ENCODE data around the gene TNF.

The TNF gene

GRCh38 chr6:31533455-31533841 is 41.9 kb upstream of the TNF start:
- TF ChIP-seq ZNF202 (tag by site-specific recombination; IDR thresholded peaks at IDR 0.05; ENCODE audit: borderline replicate concordance), result no peak
- Histone ChIP-seq H3K4me1 (ENCODE audit: control insufficient read depth, insufficient read depth, low read length) (no peaks in the 10 kb centered on the region), H3K9me3 (ENCODE audit: control insufficient read depth, insufficient read depth, low read depth, low read length) (no peaks in the 10 kb centered on the region), H3K4me3 (ENCODE audit: low read depth, low read length) (no peak overlapping the region), H3K36me3 (ENCODE audit: control insufficient read depth in 2 of 2, insufficient read depth in 1 of 2, low read length in 2 of 2) (peaks cover 76 to 94% of the 10 kb centered on the region in 2 experiments), H3K27ac (ENCODE audit: extremely low read depth, low read depth, low read length) (peak overlapping the region; percentile 4)
- POLR2A ChIA-PET, result interaction anchor here (0.8 kb wide), 1 partner anchor 9 kb away, joined by 3 read pairs; the partner anchor contains the start of gene DDX39B
- CTCF ChIA-PET, result interaction anchor here (1.0 kb wide), 1 partner anchor 13 kb away, joined by 3 read pairs; no protein-coding TSS in a partner anchor

- no peak overlapping the region for H3K4me3 ChIP-seq (ENCODE audit: low read depth, low read length)
- H3K4me1 ChIP-seq (ENCODE audit: control insufficient read depth, insufficient read depth, low read length), result peaks cover 5% of the 10 kb centered on the region
- peaks cover 82 to 98% of the 10 kb centered on the region in 2 experiments for H3K36me3 ChIP-seq (ENCODE audit: control insufficient read depth in 2 of 2, insufficient read depth in 1 of 2, low read length in 2 of 2)
- no peak overlapping the region for H3K27ac ChIP-seq (ENCODE audit: extremely low read depth, low read depth, low read length)
- TF ChIP-seq ZNF501 (tag by site-specific recombination; IDR thresholded peaks at IDR 0.05) (no peak), ZSCAN4 (tag by site-specific recombination; IDR thresholded peaks at IDR 0.05) (no peak), ZNF350 (tag by site-specific recombination; IDR thresholded peaks at IDR 0.05) (no peak), ATF2 (tag by site-specific recombination; IDR thresholded peaks at IDR 0.05; ENCODE audit: low read depth) (no peak), ZBTB48 (tag by site-specific recombination; IDR thresholded peaks at IDR 0.05) (no peak), GLIS1 (tag by site-specific recombination; IDR thresholded peaks at IDR 0.05) (no peak), SCRT2 (tag by site-specific recombination; IDR thresholded peaks at IDR 0.05) (no peak), ZNF843 (tag by site-specific recombination; IDR thresholded peaks at IDR 0.05) (no peak), ZNF302 (tag by site-specific recombination; IDR thresholded peaks at IDR 0.05; ENCODE audit: low read depth) (no peak), WT1 (tag by site-specific recombination; IDR thresholded peaks at IDR 0.05) (no peak), KLF17 (tag by site-specific recombination; IDR thresholded peaks at IDR 0.05) (no peak), YY1 (tag by site-specific recombination; IDR thresholded peaks at IDR 0.05) (no peak), GLI4 (tag by site-specific recombination; IDR thresholded peaks at IDR 0.05) (no peak)
- ChIA-PET CTCF (interaction anchor here (0.7 to 1.0 kb wide), 2 partner anchors 12 to 13 kb away, joined by 3 read pairs; partner anchors contain the start of gene ATP6V1G2), POLR2A (interaction anchor here (0.8 kb wide), 1 partner anchor 8 kb away, joined by 3 read pairs; the partner anchor contains the start of gene DDX39B)
- H3K9me3 ChIP-seq (ENCODE audit: control insufficient read depth, insufficient read depth, low read depth, low read length), result no peaks in the 10 kb centered on the region
Observed at GRCh38 chr6:31534011-31534410, 41.4 kb upstream of the TNF start.

GRCh38 chr6:31534521-31535040 is 40.8 kb upstream of the TNF start:
- POLR2A ChIA-PET, result interaction anchor here (2.9 kb wide), 1 partner anchor 8 kb away, joined by 11 read pairs; no protein-coding TSS in a partner anchor
- no peaks in the 10 kb centered on the region for H3K9me3 ChIP-seq (ENCODE audit: control insufficient read depth, insufficient read depth, low read depth, low read length)
- TF ChIP-seq ZNF510 (tag by site-specific recombination; IDR thresholded peaks at IDR 0.05; ENCODE audit: insufficient replicate concordance) (no peak), ZNF174 (tag by site-specific recombination; IDR thresholded peaks at IDR 0.05) (no peak)
- no peak overlapping the region for H3K4me3 ChIP-seq (ENCODE audit: low read depth, low read length)
- H3K36me3 ChIP-seq (ENCODE audit: control insufficient read depth in 2 of 2, insufficient read depth in 1 of 2, low read length in 2 of 2), result peaks cover 88 to 99% of the 10 kb centered on the region in 2 experiments
- H3K4me1 ChIP-seq (ENCODE audit: control insufficient read depth, insufficient read depth, low read length), result peaks cover 10% of the 10 kb centered on the region
- H3K27ac ChIP-seq (ENCODE audit: extremely low read depth, low read depth, low read length), result no peak overlapping the region
- CTCF ChIA-PET, result interaction anchor here (0.7 to 1.0 kb wide), 2 partner anchors 12 to 14 kb away, joined by 3 read pairs; partner anchors contain the start of gene ATP6V1G2
